B cell (primary cell): ENCODE measurements around the gene GRK5.

Source experiments
- EZH2 ChIP-seq: IDR thresholded peaks from 2 replicates; pipeline ENCODE4 v1.6.1; 2012; ENCODE audit warnings: borderline replicate concordance, low read depth, mild to moderate bottlenecking, moderate library complexity, low read length; ENCODE audit not compliant: insufficient read depth, poor library complexity, severe bottlenecking
- TF ChIP-seq, protein P1 (sequence below): fragments of 200-600 bp; IDR thresholded peaks from one replicate; pipeline ENCODE4 v1.8.0; 2022; ENCODE audit warnings: antibody characterized with exemption, mild to moderate bottlenecking

DNA sequence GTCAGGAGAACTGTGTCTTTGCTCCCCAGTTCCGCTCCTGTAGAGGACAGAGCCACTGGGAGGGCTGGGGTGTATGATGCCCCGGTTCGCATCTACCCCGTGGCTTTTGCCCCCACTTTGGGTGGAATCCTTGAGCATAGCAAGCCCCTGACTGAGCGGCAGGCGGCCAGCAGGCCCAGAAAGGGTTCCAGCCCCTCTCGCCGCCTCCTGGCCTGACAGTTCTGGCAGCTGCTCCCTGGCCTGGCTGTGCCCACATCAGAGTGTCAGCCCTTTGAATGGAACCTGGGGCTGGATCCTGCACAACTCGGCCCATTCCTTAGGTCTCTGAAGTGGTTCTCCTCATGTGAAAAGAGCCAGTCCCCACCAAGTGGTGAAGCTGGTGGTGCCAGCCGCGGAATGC, 106.7 kb downstream of the GRK5 start:
- TF ChIP-seq, protein P1, sequence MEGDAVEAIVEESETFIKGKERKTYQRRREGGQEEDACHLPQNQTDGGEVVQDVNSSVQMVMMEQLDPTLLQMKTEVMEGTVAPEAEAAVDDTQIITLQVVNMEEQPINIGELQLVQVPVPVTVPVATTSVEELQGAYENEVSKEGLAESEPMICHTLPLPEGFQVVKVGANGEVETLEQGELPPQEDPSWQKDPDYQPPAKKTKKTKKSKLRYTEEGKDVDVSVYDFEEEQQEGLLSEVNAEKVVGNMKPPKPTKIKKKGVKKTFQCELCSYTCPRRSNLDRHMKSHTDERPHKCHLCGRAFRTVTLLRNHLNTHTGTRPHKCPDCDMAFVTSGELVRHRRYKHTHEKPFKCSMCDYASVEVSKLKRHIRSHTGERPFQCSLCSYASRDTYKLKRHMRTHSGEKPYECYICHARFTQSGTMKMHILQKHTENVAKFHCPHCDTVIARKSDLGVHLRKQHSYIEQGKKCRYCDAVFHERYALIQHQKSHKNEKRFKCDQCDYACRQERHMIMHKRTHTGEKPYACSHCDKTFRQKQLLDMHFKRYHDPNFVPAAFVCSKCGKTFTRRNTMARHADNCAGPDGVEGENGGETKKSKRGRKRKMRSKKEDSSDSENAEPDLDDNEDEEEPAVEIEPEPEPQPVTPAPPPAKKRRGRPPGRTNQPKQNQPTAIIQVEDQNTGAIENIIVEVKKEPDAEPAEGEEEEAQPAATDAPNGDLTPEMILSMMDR = no peak
- TF ChIP-seq EZH2 = no peak
